AG09319 (cell line): ENCODE results near the gene GATA3.

Experiments
- DNase-seq: peaks from one replicate; pipeline ENCODE4 v3.0.0-alpha.2; 2010; ENCODE audit warnings: low read depth; ENCODE audit errors: extremely low read depth
- TF ChIP-seq, protein P1 (sequence below): IDR thresholded peaks from 2 replicates; pipeline ENCODE4 v1.5.1; 2011; ENCODE audit warnings: low read depth, mild to moderate bottlenecking, inconsistent platforms, low read length, moderate library complexity

GATA3 gene

DNA sequence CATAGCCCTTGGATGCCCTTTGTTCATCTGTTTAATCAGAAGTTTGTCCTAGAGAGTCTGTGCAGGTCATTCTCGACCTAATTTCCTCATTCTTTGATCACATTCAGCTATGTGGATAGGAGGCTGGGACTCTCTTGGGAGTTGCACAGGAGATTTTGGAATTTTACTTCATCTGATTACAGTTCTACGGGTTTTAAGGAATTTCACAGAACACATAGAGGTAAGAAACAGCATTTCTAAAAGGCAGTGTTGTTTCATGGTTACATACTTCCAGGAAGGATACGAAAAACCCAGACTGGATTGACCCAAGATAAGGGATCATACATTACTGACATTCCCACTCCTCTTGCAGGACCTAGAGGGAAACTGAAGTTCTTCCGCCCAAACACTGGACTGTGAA, 45.9 kb downstream of the GATA3 start:
- no peak for DNase-seq

DNA sequence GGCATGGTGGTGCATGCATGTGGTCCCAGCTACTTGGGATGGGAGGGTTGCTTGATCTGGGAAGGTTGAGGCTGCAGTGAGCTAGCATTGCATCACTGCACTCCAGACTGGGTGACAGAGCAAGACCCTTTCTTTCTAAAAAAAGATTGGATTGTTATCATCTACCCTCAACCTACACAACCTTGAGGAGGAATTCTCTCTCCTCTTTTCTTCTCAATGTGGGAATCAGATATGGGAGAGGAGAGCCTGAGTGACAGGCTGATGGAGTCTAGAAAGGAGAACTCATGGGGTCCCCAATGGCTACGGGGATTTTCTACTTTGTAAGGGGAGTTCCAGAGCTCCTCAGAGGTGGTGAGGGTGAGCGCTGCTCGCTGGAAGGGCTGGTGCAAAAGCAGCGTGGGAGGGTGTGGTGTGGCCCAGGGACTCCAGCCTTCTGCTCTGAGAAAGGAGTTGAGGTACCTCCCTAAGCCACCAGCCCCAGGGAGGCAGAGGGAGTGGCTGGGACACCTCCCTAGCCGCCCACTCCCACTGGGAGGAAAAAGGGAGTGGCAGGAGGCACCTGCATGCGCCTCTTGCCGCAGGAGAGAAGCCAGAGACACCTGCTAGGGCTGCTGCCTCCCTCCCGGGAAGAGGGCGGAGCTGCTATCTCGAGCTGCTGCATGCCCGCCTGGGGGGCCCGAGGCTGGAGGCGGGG, 48.4 kb downstream of the GATA3 start:
- no peak for DNase-seq
- TF ChIP-seq, protein P1, sequence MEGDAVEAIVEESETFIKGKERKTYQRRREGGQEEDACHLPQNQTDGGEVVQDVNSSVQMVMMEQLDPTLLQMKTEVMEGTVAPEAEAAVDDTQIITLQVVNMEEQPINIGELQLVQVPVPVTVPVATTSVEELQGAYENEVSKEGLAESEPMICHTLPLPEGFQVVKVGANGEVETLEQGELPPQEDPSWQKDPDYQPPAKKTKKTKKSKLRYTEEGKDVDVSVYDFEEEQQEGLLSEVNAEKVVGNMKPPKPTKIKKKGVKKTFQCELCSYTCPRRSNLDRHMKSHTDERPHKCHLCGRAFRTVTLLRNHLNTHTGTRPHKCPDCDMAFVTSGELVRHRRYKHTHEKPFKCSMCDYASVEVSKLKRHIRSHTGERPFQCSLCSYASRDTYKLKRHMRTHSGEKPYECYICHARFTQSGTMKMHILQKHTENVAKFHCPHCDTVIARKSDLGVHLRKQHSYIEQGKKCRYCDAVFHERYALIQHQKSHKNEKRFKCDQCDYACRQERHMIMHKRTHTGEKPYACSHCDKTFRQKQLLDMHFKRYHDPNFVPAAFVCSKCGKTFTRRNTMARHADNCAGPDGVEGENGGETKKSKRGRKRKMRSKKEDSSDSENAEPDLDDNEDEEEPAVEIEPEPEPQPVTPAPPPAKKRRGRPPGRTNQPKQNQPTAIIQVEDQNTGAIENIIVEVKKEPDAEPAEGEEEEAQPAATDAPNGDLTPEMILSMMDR = no peak

More for the DNA sequence above, 45.9 kb downstream of the GATA3 start:
- TF ChIP-seq, protein P1 = no peak

DNA sequence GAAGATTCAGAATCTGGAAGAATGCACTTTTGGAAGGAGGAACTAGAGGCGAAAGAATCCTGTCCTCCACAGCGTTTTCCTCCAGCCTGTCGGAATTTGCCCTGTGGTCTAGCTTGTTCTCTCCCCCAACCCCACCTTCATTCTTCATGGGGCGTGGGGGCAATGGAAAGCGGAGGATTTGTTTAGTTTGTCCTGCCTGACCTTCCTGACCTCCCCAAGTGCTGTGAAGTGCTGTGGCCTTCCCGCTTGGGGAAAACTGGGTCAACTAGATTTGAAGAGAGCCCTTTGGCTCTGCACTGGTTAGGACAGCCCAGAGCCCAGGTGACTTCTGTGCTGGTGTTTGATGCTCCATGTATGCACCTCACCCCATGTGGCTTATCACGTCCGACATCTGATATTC, 49.1 kb downstream of the GATA3 start:
- TF ChIP-seq, protein P1 = no peak
- no peak for DNase-seq

DNA sequence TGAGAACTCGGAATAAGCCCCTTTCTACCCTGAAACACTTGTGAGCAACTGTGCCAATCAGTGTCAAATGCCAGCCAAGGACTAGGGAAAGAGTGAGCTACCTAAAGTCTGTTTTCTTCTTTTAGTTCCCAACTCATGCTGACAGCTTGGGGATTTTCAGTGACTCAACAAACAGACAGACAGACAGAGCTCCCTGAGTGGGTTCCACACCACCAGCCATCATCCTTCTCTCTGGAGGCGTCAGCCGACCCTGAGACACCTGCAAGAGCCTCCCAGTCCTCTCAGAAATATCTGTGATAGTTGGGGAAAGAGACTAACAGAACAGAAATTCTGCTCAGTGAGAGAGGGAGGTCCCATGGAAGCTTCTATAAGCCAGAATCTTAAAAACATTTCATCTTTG, 49.5 kb downstream of the GATA3 start:
- no peak for DNase-seq

DNA sequence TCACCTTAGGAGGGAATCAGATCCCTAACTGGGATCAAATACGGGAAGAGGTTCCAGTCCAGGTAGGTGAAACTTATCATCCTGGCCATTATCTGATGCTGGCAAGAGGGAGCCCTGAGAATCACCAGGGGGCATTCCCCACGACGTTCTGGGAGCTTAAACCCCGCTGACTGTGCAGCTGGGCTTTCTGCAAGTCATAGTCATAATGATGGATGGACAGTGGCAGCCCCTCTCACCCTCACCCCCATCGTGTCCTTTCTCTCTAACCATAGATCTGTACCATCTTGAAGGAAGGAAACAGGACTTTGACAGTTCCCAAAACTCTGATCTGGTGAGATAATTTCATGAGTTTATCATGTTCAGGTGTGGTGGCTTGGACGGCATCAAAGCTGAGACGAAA, 50.2 kb downstream of the GATA3 start:
- no peak for DNase-seq

More for the DNA sequence above, 49.5 kb downstream of the GATA3 start:
- TF ChIP-seq, protein P1 = no peak

DNA sequence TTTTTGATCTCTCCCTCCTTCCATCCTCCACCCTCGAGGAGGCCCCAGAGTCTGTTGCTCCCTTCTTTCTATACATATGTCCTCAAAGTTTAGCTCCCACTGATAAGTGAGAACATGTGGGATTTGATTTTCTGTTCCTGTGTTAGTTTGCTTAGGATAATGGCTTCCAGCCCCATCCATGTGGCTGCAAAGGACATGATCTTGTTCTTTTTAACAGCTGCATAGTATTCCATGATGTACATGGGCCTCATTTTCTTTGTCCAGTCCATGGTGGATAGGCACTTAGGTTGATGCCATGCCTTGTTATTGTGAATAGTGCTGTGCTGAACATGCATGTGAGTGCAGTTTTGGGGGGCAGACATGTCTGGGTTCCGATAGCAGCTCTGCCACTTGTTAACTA, 51.4 kb downstream of the GATA3 start:
- DNase-seq = no peak

More for the DNA sequence above, 50.2 kb downstream of the GATA3 start:
- TF ChIP-seq, protein P1 = no peak

DNA sequence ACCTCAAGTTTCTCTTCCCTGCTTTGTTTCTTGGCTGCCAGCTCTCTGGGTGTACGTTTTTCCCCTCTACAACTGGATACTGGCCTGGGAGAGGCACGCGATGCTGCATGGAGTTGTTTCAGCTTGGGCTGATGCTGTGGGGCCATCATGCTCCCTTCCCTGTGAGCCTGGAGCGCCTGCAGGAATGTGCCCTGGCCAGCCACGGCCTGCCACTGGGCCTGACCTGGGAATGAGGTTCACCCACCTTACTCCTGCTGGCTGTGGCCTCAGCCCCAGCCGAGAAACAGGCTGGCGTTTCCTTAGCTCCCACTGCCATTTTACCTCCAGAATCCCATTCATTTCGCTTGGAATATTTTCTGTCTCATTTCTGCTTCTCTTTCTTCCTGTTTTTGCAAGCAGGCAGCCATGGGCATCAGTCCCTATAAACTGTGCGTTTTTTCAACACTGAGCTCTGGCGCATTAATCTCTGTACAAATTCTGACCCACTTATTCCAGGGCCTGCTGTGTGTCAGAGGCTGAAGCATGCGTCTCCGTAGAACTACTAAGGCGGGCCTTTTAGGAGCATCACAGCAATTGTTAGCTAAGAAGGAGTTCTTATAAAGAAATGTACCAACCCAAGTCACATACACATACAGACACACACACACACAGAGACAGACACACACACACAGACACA, 57.9 kb downstream of the GATA3 start:
- TF ChIP-seq, protein P1 = no peak
- DNase-seq = no peak

More for the DNA sequence above, 51.4 kb downstream of the GATA3 start:
- TF ChIP-seq, protein P1 = no peak
